ENCODE data around the gene PHLDB2.

Gene PHLDB2

DNA sequence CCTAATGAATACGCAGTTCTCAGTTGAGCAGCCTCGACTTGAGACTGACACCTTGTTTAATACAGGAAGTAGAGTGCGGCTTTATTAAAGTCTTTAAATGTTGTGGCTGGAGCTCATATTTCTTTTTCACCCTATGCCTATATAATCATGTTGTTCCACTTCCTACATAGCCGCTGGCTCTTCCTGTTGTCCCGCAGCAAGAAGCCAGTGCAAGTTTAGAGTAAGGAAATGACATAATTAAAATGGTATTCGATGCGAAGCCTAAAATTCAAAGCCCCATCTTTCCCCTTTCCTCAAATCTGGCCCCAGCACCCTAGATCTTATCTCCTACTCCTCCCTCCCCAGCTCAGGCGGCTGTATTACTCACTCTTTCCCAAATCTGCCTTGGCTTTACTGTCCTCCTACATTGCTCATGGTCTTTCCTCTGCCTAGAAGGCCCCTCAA lies 7.5 kb upstream of the PHLDB2 start:
- DNase-seq, result no peak

- DNase-seq, result no peak
Measured at GRCh38 chr3:111852540-111852939, 6.5 kb upstream of the PHLDB2 start.

- no peak for DNase-seq
Measured at GRCh38 chr3:111853068-111853467, 6.0 kb upstream of the PHLDB2 start.

DNA sequence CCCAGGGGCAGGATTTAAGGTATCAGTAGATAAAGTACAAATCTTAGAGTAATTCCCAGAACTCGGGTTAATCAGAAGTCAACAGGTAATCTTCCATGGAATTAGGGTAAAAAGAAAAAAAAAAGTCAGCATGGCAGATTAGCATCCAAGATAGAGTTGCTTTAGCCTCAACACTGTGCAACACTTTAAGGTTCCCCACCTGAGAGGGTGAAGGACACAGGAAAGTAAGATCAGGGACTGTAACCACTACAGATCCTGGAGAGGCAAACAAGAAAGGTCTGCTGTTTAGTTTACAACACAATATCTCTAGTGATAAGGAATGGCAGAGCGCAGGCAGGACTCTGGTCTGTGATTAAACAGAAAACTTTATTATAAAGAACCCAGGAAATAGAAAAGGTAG lies 4.1 kb upstream of the PHLDB2 start:
- no peak for DNase-seq

DNA sequence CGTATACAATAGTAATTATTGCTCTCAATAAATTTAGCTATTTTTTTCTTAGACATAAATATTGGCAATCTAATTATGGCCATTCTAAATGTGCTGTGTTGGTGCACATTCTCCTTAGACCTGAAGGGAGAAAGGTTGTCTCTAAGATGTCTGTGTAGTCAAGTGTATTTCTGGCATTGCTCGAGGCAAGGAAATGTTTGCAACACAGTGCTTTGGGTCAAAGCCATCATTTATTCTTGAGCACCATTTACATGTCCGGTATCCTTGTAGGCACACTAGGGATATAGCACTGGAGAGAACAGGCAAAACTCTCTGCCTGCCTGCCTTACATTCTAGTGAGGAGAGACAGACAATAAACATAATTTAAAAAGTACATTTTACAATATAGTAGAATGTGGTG lies 2.6 kb upstream of the PHLDB2 start:
- no peak for DNase-seq

- no peak for DNase-seq
Measured at GRCh38 chr3:111857474-111857873, 1.6 kb upstream of the PHLDB2 start.

DNA sequence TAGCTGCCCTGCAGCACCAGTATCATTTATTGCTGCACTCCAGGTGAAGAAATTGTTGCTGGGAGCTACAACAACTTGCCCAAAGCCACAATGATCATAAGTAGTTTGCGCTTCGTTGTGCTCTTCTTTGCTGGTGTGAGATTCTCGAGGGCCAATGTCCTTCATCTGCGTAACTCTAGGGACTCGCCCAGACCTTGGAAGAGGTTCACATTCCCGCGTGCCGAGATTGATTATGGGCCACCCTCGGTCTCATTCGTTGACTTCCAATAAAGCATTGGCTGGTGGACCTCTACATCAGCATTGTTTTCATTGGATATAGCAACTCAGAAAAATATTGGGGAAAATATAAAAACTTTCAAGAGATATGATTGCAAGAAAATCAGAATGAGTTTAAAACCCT lies 423 bp upstream of the PHLDB2 start:
- no peak for DNase-seq

DNA sequence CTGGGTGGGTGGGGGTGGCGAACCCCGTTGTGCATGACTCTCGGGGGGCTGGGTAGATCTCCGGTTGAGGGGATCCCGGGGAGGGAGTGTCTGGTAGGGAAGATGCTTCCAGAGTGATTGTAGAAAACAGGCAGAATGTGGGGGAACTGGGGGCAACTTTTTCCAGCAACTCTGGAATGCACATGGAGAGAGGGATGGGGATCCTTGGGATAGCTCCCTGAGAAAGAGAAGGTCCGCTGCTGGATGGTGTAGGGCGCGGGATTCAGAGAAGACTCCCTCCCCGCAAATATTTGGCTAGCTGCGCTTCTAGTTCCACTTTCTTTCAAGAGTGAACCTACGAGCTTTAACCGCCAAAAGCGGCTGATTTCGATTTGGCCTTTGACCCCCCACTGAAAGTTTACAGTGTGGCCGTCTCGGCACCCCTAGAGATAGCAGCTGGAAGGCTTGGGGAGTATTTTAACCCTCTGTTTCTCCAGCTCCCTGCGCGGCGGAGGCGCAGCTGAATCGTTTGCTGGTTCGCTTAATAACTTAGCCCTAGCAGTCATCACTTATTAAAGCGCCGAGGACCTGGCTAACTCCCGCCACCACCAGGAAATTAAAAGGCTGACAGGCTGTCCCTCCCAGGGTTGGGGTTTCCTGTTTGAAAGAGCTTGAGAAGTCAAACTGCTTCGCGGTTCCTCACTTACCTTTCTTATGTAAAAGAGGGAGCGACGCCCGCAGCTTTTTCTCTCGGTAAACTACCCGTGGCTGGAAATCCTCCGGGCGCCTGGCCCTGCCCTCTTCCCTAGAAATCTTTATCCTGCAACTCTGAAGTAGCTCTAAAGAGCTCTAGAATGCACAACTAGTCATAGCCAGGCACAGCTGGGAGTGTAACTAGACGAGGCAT lies 1.2 kb downstream of the PHLDB2 start:
- DNase-seq, result peak; percentile 58

- DNase-seq, result no peak
Measured at GRCh38 chr3:111861391-111861790, 2.3 kb downstream of the PHLDB2 start.

GRCh38 chr3:111862415-111862814 lies 3.4 kb downstream of the PHLDB2 start:
- no peak for DNase-seq

GRCh38 chr3:111862974-111863373 lies 3.9 kb downstream of the PHLDB2 start:
- no peak for DNase-seq

- no peak for DNase-seq
Measured at GRCh38 chr3:111863942-111864694, 5.1 kb downstream of the PHLDB2 start.

DNA sequence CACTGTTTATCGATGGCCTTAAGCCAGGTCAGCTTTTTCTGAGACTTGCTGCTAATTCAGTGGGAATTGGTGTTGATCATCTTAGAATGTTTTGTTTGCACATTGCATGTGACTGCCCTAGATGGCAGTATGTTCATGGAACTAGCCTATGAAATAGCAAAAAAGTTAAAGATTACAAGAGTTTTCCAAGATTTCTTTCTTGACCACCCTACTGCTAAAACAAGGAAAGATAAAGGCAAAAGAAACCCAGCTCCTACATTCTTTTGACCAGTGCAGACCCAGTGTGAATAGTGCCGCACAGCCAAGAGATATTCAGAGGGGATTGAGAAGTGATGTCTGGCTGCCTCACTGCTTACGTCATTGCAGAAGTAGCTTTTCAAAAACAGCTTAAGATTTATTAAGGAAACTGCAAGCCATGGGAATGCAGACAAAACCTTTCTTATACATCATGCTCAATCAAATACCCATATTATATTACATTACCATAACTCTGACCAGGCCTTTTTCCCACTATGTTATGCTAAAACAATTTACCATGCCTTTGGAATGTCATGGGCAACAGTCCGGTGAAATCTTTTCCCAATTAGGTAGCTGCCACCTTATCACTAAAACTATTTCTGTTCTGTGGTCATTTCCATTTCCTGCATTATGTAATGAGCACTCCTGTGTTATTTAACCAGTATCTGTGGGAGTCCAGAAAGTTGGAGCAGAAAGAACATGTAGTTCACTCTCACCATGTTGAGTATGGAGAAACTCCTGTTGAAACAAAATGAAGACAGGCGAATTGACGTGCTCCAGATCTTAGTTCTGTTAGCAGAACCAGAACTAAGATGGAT lies 6.0 kb downstream of the PHLDB2 start:
- no peak for DNase-seq

GRCh38 chr3:111867889-111868426 lies 8.9 kb downstream of the PHLDB2 start:
- DNase-seq, result no peak

- DNase-seq, result no peak
Measured at GRCh38 chr3:111870620-111871019, 11.6 kb downstream of the PHLDB2 start.

DNA sequence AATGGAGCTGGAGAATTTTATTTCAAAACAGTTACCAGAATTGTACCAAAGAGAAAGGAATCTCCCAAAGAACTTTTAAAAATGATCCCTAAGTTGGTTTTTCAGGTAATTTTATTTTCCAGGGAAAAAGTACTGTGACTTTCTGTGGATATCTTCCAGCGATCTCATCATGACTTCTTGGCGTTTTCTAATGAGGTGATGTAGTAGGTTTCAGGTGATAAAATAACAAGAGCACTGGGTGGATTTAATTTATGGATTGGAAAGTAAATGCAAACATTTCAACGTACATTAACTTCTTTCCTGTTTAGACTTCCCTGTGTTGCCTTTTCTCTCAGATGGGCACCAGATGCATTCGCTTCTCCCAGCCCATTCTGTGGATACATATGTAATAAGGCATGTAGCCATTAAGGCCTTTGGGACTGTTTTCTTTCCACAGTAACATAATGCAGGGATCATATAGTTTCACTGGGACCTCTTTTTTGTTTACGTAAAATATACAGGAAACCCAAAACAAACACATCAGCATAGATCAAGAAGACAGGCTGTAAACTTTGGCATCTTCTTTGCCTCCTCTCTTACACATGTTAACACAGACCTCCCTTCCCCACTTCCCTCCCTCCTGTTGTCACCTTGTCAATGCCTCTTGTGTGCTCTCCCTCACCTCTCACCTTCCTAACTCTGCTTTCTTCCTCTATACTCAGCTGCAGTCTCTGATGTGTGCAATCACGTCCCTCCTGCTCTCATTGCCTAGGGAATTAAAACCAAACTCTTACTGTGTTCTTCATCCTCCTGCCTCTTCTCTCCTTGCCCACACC lies 13.0 kb downstream of the PHLDB2 start:
- no peak for DNase-seq

DNA sequence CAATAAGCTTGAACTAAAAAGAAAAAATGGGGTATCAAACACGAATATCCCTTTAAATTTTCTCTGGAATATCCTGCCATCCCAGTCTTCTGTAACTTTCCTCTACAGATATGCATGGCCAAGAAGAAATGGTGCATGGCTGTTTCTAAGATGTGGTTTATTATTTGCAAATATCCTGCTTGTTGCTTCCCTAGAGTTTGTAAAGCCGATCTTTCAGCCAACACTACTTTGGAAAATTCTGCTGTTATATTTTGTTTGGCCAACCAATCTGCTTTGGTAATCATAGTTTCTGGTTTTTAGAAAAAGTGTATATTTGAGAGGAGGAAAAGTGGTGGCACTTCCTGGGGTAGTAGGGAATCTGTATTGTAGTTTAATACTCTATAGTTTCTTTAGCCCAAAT lies 13.9 kb downstream of the PHLDB2 start:
- no peak for DNase-seq

GRCh38 chr3:111874177-111874820 lies 15.2 kb downstream of the PHLDB2 start:
- DNase-seq, result no peak

DNA sequence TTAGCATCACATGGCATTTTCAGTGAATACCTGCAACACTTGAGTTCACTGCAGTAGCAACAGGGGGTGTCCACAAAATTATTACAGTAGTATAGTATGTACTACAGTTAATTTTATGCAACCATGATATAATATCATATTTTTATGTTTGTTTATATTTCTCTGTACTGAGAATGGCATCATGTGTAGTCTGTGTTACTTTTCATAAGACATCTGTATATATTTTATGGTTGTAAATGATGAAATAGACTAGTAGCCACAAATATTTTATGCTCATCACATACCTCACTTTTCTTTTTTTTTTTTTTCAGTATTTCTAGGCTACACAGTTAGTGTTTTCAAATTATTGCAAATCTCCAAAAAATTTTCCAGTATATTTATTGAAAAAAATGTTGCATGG lies 22.4 kb downstream of the PHLDB2 start:
- no peak for DNase-seq

DNA sequence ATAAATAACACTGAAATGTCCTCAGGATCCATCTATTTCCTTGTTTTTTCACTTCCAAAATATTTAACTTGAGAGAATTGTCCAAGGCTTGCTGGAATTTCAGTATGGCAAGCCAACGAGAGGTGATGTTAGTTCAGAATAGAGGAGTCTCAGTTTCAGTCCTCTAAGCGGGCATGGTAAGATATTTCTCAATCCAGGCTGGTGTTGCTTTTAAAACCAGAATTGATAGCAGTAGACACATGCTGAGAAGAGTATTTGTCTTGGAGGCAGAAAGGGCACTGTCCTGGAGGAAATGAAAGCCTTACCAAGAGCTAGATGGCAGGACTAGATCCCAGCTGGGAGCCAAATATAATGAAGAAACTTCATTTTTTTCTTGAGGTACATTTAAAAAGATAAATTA lies 23.1 kb downstream of the PHLDB2 start:
- DNase-seq, result no peak

- DNase-seq, result no peak
Measured at GRCh38 chr3:111882799-111883198, 23.7 kb downstream of the PHLDB2 start.

Data from activated CD4-positive, alpha-beta T cell treated with anti-CD3 and anti-CD28 coated beads for 48 hours (primary cell).